Gastrocnemius medialis (tissue), 4 donors: ENCODE measurements around the gene CATSPER4.

ENCODE experiments used
- CTCF ChIP-seq, 5 experiments: fragments of 450-650 bp in 3 of 5; fragments of 200-600 bp in 2 of 5; sonication (generic) in 2 of 5; IDR thresholded peaks in 4 of 5; conservative IDR thresholded peaks in 1 of 5; 1 replicate in 4 of 5; 2 replicates in 1 of 5; pipeline ENCODE4 v1.5.1; 2016 to 2019; ENCODE audit warnings: antibody characterized with exemption in 5 of 5, mild to moderate bottlenecking in 3 of 5, moderate library complexity in 3 of 5
- POLR2A ChIP-seq, 2 donors: fragments of 450-650 bp; IDR thresholded peaks; one replicate each; pipeline ENCODE4 v1.6.1; 2017; ENCODE audit warnings: antibody characterized with exemption in 2 of 2, mild to moderate bottlenecking in 2 of 2, moderate library complexity in 2 of 2

- TF ChIP-seq CTCF (IDR thresholded peaks at IDR 0.05 in 4 of 5, conservative IDR thresholded peaks at IDR 0.05 in 1 of 5) (no peak), POLR2A (IDR thresholded peaks at IDR 0.05) (no peak)
These were observed 8.1 kb upstream of the CATSPER4 start for GRCh38 chr1:26182383-26182696.
